ENCODE measurements around the gene AJAP1. TPM values are rescaled to one million over a fixed set of nuclear protein-coding genes. Genes with fewer than 3 reads are reported as not detected.

Gene AJAP1
- total RNA-seq, 4 donors from 2014 or later = 0.19 to 0.65 (median 0.22) TPM; not detected in 1

DNA sequence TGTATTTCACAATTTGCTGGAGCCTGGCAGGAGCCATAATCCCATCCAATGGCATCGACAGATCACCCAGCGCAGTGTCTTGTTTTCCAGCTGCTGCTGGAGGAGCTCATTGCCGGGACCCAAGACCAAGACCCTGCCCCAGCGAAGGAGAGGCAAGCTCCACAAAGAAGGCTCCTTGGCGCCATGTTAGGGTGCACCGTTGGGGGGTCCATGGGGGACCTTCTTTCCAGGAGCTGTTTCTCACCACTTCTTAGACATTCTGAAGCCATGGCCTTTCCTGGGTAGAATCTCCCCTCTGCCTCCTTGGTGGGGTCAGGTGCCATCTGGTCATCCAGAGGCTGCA lies 31.1 kb downstream of the AJAP1 start:
- TF ChIP-seq CTCF (IDR thresholded peaks at IDR 0.05; ENCODE audit: low read depth) = no peak

DNA sequence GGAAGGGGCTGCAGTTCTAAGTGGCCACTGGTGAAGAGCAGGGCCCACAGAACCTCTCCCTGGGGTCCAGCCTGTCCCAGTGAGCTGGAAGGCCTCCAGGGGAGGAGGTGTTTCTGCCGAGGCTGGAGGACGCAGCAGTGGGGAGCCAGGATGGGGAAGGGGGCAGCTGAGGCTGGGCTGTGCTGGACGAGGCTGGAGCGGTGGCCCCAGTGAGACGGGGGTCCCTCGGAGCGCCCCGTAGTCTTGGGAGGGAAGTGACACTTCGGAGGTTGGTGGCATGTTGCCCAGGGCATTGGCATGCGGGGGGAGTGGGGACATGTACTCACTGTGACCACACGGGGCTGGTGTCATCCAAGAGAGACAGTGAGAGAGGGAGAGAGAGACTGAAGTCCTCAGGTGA lies 33.5 kb downstream of the AJAP1 start:
- no peak for TF ChIP-seq CTCF (IDR thresholded peaks at IDR 0.05; ENCODE audit: low read depth)

GRCh38 chr1:4689271-4689935 lies 35.0 kb downstream of the AJAP1 start:
- TF ChIP-seq CTCF (IDR thresholded peaks at IDR 0.05; ENCODE audit: low read depth) = no peak

- TF ChIP-seq CTCF (IDR thresholded peaks at IDR 0.05; ENCODE audit: low read depth) = no peak
Measured at GRCh38 chr1:4689941-4690635, 35.7 kb downstream of the AJAP1 start.

GRCh38 chr1:4690951-4691675 lies 36.7 kb downstream of the AJAP1 start:
- no peak for TF ChIP-seq CTCF (IDR thresholded peaks at IDR 0.05; ENCODE audit: low read depth)

GRCh38 chr1:4691766-4692405 lies 37.5 kb downstream of the AJAP1 start:
- no peak for TF ChIP-seq CTCF (IDR thresholded peaks at IDR 0.05; ENCODE audit: low read depth)

DNA sequence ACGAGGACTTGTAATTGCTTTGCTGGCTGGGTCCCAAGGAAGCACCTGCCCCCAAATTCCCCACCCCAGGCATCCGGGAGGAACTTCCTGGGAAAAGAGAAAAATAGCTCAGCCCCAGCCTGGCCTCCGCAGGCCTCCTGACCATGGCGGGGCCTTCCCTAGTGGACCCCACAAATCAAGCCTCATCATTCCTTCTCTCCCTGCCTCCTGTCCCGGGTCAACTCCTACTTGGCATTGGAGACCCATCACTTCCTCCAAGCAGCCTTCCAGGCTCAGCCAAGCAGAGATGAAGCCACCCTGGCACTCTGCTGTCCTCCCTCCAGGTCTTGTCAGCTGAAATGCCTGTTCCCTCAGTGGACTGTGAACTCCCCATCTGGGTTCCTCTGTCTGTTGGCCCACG lies 38.0 kb downstream of the AJAP1 start:
- no peak for TF ChIP-seq CTCF (IDR thresholded peaks at IDR 0.05; ENCODE audit: low read depth)
